ENCODE measurements around the gene NTHL1. TPM values are rescaled to one million over a fixed set of nuclear protein-coding genes. Genes with fewer than 3 reads are reported as not detected.

Gene NTHL1
- total and polyA plus RNA-seq, 2 of the 4 experiments (the other 2 are of a cell fraction) = 22.8 to 28.0 TPM

- Histone ChIP-seq H3K4me3 (ENCODE audit: insufficient read depth, low read depth, low read length) (no peak overlapping the region), H3K9me1 (ENCODE audit: insufficient read depth, low read length) (no peaks in the 10 kb centered on the region), H3K9ac (ENCODE audit: low read depth, low read length) (no peak overlapping the region), H2BK15ac (ENCODE audit: low read depth, low read length) (no peak overlapping the region), H3K56ac (ENCODE audit: extremely low read depth, insufficient read depth, low read length) (no peak overlapping the region; the same call in 1 of the 2 replicates), H3K79me1 (ENCODE audit: low read depth in 1 of 2, low read length in 2 of 2) (peaks cover 5 to 33% of the 10 kb centered on the region in 2 experiments; a peak in 3 of 4 replicates), H3K4ac (ENCODE audit: low read depth, low read length) (no peak overlapping the region), H3K14ac (replicated peaks; ENCODE audit: low read depth, low read length) (no peak overlapping the region), H3K23ac (ENCODE audit: low read depth, low read length) (no peak overlapping the region), H3K27ac (ENCODE audit: insufficient read depth, low read length) (no peak overlapping the region), H2AK9ac (replicated peaks; ENCODE audit: low read depth, low read length, poor library complexity) (peak overlapping the region; percentile 37), H3K4me1 (ENCODE audit: control insufficient read depth, insufficient read depth, low read length) (no peaks in the 10 kb centered on the region), H4K5ac (ENCODE audit: low read depth, low read length) (no peak overlapping the region), H2BK120ac (ENCODE audit: low read depth, low read length) (no peak overlapping the region), H4K20me1 (ENCODE audit: insufficient read depth, low read length) (no peaks in the 10 kb centered on the region; the same call in none of the 2 replicates), H2BK20ac (ENCODE audit: low read depth, low read length) (no peak overlapping the region), H4K91ac (ENCODE audit: insufficient read depth, low read depth, low read length) (no peak overlapping the region), H3K27me3 (ENCODE audit: control insufficient read depth, insufficient read depth, low read length) (no peaks in the 10 kb centered on the region), H2AFZ (replicated peaks; ENCODE audit: low read length, poor library complexity) (peak overlapping the region; percentile 13), H4K8ac (ENCODE audit: low read depth in 2 of 2, low read length in 2 of 2) (no peak overlapping the region), H3K4me2 (ENCODE audit: low read depth, low read length) (no peak overlapping the region), H2BK5ac (ENCODE audit: low read depth, low read length, poor library complexity, severe bottlenecking) (no peak overlapping the region), H3K18ac (ENCODE audit: low read depth, low read length) (no peak overlapping the region), H3K9me3 (ENCODE audit: control insufficient read depth, insufficient read depth, low read length) (no peaks in the 10 kb centered on the region), H2AK5ac (ENCODE audit: low read depth, low read length) (no peak overlapping the region; the same call in 1 of the 2 replicates), H3K36me3 (ENCODE audit: control insufficient read depth, insufficient read depth, low read length) (peaks cover 65% of the 10 kb centered on the region)
- TF ChIP-seq MXI1 (IDR thresholded peaks at IDR 0.05; ENCODE audit: borderline replicate concordance, low read depth, low read length) = no peak
- TF ChIP-seq, protein P1, sequence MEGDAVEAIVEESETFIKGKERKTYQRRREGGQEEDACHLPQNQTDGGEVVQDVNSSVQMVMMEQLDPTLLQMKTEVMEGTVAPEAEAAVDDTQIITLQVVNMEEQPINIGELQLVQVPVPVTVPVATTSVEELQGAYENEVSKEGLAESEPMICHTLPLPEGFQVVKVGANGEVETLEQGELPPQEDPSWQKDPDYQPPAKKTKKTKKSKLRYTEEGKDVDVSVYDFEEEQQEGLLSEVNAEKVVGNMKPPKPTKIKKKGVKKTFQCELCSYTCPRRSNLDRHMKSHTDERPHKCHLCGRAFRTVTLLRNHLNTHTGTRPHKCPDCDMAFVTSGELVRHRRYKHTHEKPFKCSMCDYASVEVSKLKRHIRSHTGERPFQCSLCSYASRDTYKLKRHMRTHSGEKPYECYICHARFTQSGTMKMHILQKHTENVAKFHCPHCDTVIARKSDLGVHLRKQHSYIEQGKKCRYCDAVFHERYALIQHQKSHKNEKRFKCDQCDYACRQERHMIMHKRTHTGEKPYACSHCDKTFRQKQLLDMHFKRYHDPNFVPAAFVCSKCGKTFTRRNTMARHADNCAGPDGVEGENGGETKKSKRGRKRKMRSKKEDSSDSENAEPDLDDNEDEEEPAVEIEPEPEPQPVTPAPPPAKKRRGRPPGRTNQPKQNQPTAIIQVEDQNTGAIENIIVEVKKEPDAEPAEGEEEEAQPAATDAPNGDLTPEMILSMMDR (conservative IDR thresholded peaks at IDR 0.05; ENCODE audit: low read depth, low read length) = peak; percentile 38
- no peak for TF ChIP-seq MAFK (IDR thresholded peaks at IDR 0.05; ENCODE audit: low read depth, low read length)
- TF ChIP-seq BHLHE40 (IDR thresholded peaks at IDR 0.05; ENCODE audit: low read depth, low read length) = no peak
- peak; percentile 50; the same call in 1 of the 2 replicates for TF ChIP-seq SMC3 (IDR thresholded peaks at IDR 0.05; ENCODE audit: low read depth, low read length)
- peak; percentile 36; the same call in 1 of the 2 replicates for TF ChIP-seq RAD21 (IDR thresholded peaks at IDR 0.05; ENCODE audit: low read length)
- TF ChIP-seq NFE2L2 (IDR thresholded peaks at IDR 0.05; ENCODE audit: low read depth, low read length) = no peak
- TF ChIP-seq CEBPB (IDR thresholded peaks at IDR 0.05; ENCODE audit: low read depth, low read length) = no peak
- TF ChIP-seq USF2 (IDR thresholded peaks at IDR 0.05; ENCODE audit: low read depth, low read length) = no peak
- intact Hi-C loops (cut with micrococcal nuclease) = loop anchor here (1.0 kb wide), 1 partner anchor 33 kb away; no protein-coding TSS in a partner anchor
- BruUV-seq (replicated peaks) = no TSS peak
- ATAC-seq (ENCODE audit: low read depth) = peak; percentile 75
- in situ Hi-C loops (cut with MboI; ENCODE audit: low sequenced_read_pairs) = no loop called here
- dilution Hi-C loops (cut with HindIII; ENCODE audit: low sequenced_read_pairs, unreplicated experiment) = no loop called here
- ChIA-PET CTCF (no interaction called here), POLR2A (ENCODE audit: unreplicated experiment) (no interaction called here)
- WGBS, 2 experiments (ENCODE audit: extremely low coverage in 2 of 2, insufficient read length in 1 of 2) = 96% methylated on average over 7 of the region's 15 CpGs; no CpG with 5 or more reads in 1 of the 2 experiments
- no peak for DNase-seq
Measured at GRCh38 chr16:2056077-2056476, 8.4 kb upstream of the NTHL1 start.
